K562 (cell line): ENCODE results near the gene TET2. TPM values are rescaled to one million over a fixed set of nuclear protein-coding genes. Genes with fewer than 3 reads are reported as not detected.

Experiments used
- ATAC-seq: fragments of 200-7000 bp; cut with Tn5 transposase; 3 replicates; pipeline ENCODE4 v1.9.1; 2020; ENCODE audit warnings: moderate library complexity
- BruUV-seq: library from RNA; stranded (reverse); fragments of 400-500 nt; replicated peaks from 2 replicates; lab custom pipeline; 2021; lab: Mats Ljungman, UMichigan
- CTCF ChIA-PET: fragments of 300-600 bp; formaldehyde crosslinking; extraction: SDS; loops from one replicate; lab custom pipeline; 2021; ENCODE audit warnings: low intra/inter-chr PET ratio; lab: Yijun Ruan, JAX
- POLR2A ChIA-PET: fragments of 300-600, 350-650 bp; sonication (Branson Sonifier 250); formaldehyde crosslinking; extraction: SDS; loops from one replicate; lab custom pipeline; 2021; ENCODE audit warnings: antibody characterized with exemption, inconsistent platforms; lab: Yijun Ruan, JAX
- DNase-seq, 4 experiments: peaks; one replicate each; pipeline versions ENCODE4 v3.0.0 to v3.0.0-alpha.2; 2011 to 2018; ENCODE audit warnings: low spot score in 3 of 4, mixed read lengths in 3 of 4; ENCODE audit errors: extremely low read depth in 1 of 4
- FAIRE-seq: peaks from 2 replicates; lab custom pipeline; 2011; peaks lifted over from hg19 to GRCh38; lab: Jason Lieb, UNC
- H2AFZ ChIP-seq: 2 replicates; pipeline ENCODE4 v1.6.0; 2011; ENCODE audit warnings: low read depth, low read length, control low read depth, inconsistent platforms
- H3K27ac ChIP-seq: fragments of 200-600 bp; 3 replicates; pipeline ENCODE4 v1.8.0; 2011; ENCODE audit warnings: low read depth, mild to moderate bottlenecking, control low read depth, inconsistent platforms, low read length, moderate library complexity, mixed read lengths; ENCODE audit errors: extremely low read depth
- H3K27me3 ChIP-seq, 2 experiments: fragments of 300-600 bp in 1 of 2; 2 replicates in 1 of 2; 3 replicates in 1 of 2; pipeline versions ENCODE4 v1.6.0 to v1.8.0; 2011; ENCODE audit warnings: inconsistent platforms in 2 of 2, low read length in 2 of 2, mild to moderate bottlenecking in 1 of 2, mixed read lengths in 1 of 2, moderate library complexity in 1 of 2; ENCODE audit not compliant: control insufficient read depth in 2 of 2, insufficient read depth in 2 of 2
- H3K36me3 ChIP-seq: fragments of 300-600 bp; 3 replicates; pipeline ENCODE4 v1.8.0; 2011; ENCODE audit warnings: mild to moderate bottlenecking, low read length, inconsistent platforms; ENCODE audit not compliant: control insufficient read depth, insufficient read depth
- H3K4me1 ChIP-seq, 2 experiments: fragments of 200-600 bp in 1 of 2; replicated peaks in 1 of 2; 2 replicates in 1 of 2; 3 replicates in 1 of 2; pipeline versions ENCODE4 v1.5.1 to v1.8.0; 2011; ENCODE audit warnings: inconsistent platforms in 2 of 2, low read length in 2 of 2, mild to moderate bottlenecking in 1 of 2, mixed read lengths in 1 of 2, moderate library complexity in 1 of 2; ENCODE audit not compliant: control insufficient read depth in 2 of 2, insufficient read depth in 2 of 2
- H3K4me2 ChIP-seq: 2 replicates; pipeline ENCODE4 v1.6.1; 2011; ENCODE audit warnings: low read length, control low read depth, inconsistent platforms, mixed read lengths; ENCODE audit not compliant: insufficient read depth
- H3K4me3 ChIP-seq: fragments of 200-600 bp; sonication (generic), shearing (Covaris generic); 2 replicates; pipeline ENCODE4 v1.5.1; 2016; ENCODE audit warnings: control low read depth, inconsistent platforms
- H3K79me2 ChIP-seq: fragments of 200-600 bp; 3 replicates; pipeline ENCODE4 v1.8.0; 2011; ENCODE audit warnings: low read length, inconsistent platforms; ENCODE audit not compliant: control insufficient read depth, insufficient read depth
- H3K9ac ChIP-seq, 2 experiments: 2 replicates each; pipeline versions ENCODE4 v1.6.0 to v1.6.1; 2011; ENCODE audit warnings: low read depth in 2 of 2, low read length in 2 of 2, control low read depth in 1 of 2, inconsistent platforms in 1 of 2, mild to moderate bottlenecking in 1 of 2, mixed read lengths in 1 of 2; ENCODE audit not compliant: insufficient read depth in 1 of 2
- H3K9me1 ChIP-seq: one replicate; pipeline ENCODE4 v1.6.0; 2011; ENCODE audit warnings: inconsistent platforms, mild to moderate bottlenecking, low read length, moderate library complexity; ENCODE audit not compliant: control insufficient read depth, insufficient read depth
- H3K9me3 ChIP-seq: replicated peaks from 2 replicates; pipeline ENCODE4 v1.5.1; 2011; ENCODE audit warnings: low read depth, low read length, inconsistent platforms; ENCODE audit not compliant: control insufficient read depth, insufficient read depth
- H4K20me1 ChIP-seq: replicated peaks from 2 replicates; pipeline ENCODE4 v1.6.1; 2011; ENCODE audit warnings: low read length, inconsistent platforms, mixed read lengths; ENCODE audit not compliant: control insufficient read depth, insufficient read depth
- CSDE1 ChIP-seq, 2 experiments: fragments of 450-650 bp; IDR thresholded peaks; 2 replicates each; pipeline ENCODE4 v1.6.1; 2016; ENCODE audit warnings: mild to moderate bottlenecking in 1 of 2
- KDM1A ChIP-seq, 2 experiments: fragments of 450-650 bp; IDR thresholded peaks; 2 replicates each; pipeline ENCODE4 v1.6.1; 2016; ENCODE audit warnings: mild to moderate bottlenecking in 2 of 2
- MAFG ChIP-seq: fragments of 450-650 bp; conservative IDR thresholded peaks from 2 replicates; pipeline ENCODE4 v1.6.1; 2016; ENCODE audit warnings: missing genetic modification characterization, missing compliant biosample characterization
- PCBP1 ChIP-seq: fragments of 200-400 bp; formaldehyde crosslinking; IDR thresholded peaks from 2 replicates; pipeline ENCODE4 v1.6.1; 2018; ENCODE audit warnings: mild to moderate bottlenecking, low read depth, low read length; ENCODE audit not compliant: poor library complexity, severe bottlenecking
- SNIP1 ChIP-seq: fragments of 450-650 bp; IDR thresholded peaks from 2 replicates; pipeline ENCODE4 v1.7.1; 2017; ENCODE audit warnings: low read depth, mild to moderate bottlenecking
- TBP ChIP-seq: optimal IDR thresholded peaks from 2 replicates; pipeline ENCODE3; 2011; ENCODE audit warnings: low read depth, low read length, improper control_type of control experiment
- TRIM28 ChIP-seq: fragments of 450-650 bp; IDR thresholded peaks from 2 replicates; pipeline ENCODE4 v1.6.1; 2017
- ZBTB17 ChIP-seq: fragments of 450-650 bp; formaldehyde crosslinking; IDR thresholded peaks from 2 replicates; pipeline ENCODE4 v1.4.0; 2020; ENCODE audit warnings: mild to moderate bottlenecking
- WGBS: fragments of 100-300 bp; shearing (Covaris generic); methylation state at CpG from one replicate; pipeline ENCODE4 v1.1.6; 2016; ENCODE audit warnings: low coverage, mixed read lengths; ENCODE audit not compliant: insufficient coverage; ENCODE audit errors: missing lambda C conversion rate; 5-methylcytosine and 5-hydroxymethylcytosine counted together
- in situ Hi-C: fragments of 300-500 bp; cut with MboI; formaldehyde crosslinking; loops from 4 replicates; pipeline ENCODE4 v1.15.0; 2018; ENCODE audit warnings: inconsistent platforms, mixed read lengths
- intact Hi-C: fragments of 100-400 bp; cut with micrococcal nuclease; formaldehyde crosslinking; loops from 2 replicates; pipeline ENCODE4 v1.14.2; 2022
- polyA plus RNA-seq, 8 experiments: library from polyadenylated mRNA; depleted of rRNA in 4 of 8; stranded (reverse) in 5 of 8; unstranded in 3 of 8; fragments of >200 nt; fragmentation: Nextera tagmentation in 2 of 8; fragmentation: Illumina TruSeq in 1 of 8; extraction: Ambion mirVana in 2 of 8; extraction: Trizol in 1 of 8; gene quantifications; 2 replicates each; pipeline versions ENCODE4 v1.2.1 to v1.2.3, GENCODE V29; 2011 to 2014; ENCODE audit warnings: inconsistent platforms in 1 of 8, missing spikeins in 1 of 8
- total RNA-seq, 7 experiments: library from RNA; depleted of rRNA in 6 of 7; stranded (reverse); fragments of >200 nt in 6 of 7; fragmentation: Illumina TruSeq in 2 of 7; extraction: Trizol in 2 of 7; gene quantifications; 2 replicates each; pipeline versions ENCODE4 v1.2.1 to v1.2.3, GENCODE V29; 2011 to 2021; ENCODE audit warnings: low replicate concordance in 1 of 7
- TF ChIP-seq, protein P1 (sequence below): sonication (generic); formaldehyde crosslinking; IDR thresholded peaks from 2 replicates; pipeline ENCODE4 v1.8.0; 2023; ENCODE audit warnings: mild to moderate bottlenecking, missing genetic modification reagents
- TF ChIP-seq, protein P2 (sequence below), 2 experiments: fragments of 200-800 bp in 1 of 2; sonication (Bioruptor generic) in 1 of 2; sonication (generic) in 1 of 2; formaldehyde crosslinking in 1 of 2; IDR thresholded peaks in 1 of 2; conservative IDR thresholded peaks in 1 of 2; 2 replicates each; pipeline versions ENCODE4 v1.5.0 to v1.6.1; 2016 to 2020; ENCODE audit warnings: missing compliant biosample characterization in 1 of 2, missing genetic modification characterization in 1 of 2, missing genetic modification reagents in 1 of 2
- TF ChIP-seq, protein P3 (sequence below): fragments of 250-450 bp; sonication (Bioruptor Pico); IDR thresholded peaks from 2 replicates; pipeline ENCODE4 v1.5.0; 2020; ENCODE audit warnings: mild to moderate bottlenecking, borderline replicate concordance

Gene TET2
- total and polyA plus RNA-seq, 9 of the 15 experiments (the other 6 are each of a cell fraction or from before 2014, with no cell fraction given): 0.80 to 11.1 (median 4.9) TPM

DNA sequence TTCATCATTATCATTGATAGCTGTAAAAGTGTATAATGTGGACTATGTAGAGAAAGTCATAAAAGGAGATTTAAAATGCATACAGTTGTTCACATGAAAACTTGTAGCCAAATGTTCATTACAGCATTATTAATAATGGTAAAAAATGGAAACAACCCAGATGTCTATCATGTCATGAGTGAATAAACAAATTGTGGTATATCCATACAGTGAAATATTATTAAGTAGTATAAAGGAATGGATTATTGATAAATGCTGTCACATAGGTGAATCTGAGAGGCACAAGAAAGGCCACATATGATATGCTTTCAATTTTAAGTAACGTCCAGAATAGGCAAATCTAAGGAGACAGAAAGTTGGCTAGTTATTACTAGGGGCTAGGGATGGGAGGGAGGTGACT lies 7.1 kb downstream of the TET2 start:
- in situ Hi-C loops: no loop called here
- TF ChIP-seq CSDE1 (IDR thresholded peaks at IDR 0.05) (no peak), MAFG (no peak), PCBP1 (no peak), SNIP1 (no peak), KDM1A (IDR thresholded peaks at IDR 0.05) (no peak), TBP (no peak), TRIM28 (no peak), ZBTB17 (no peak)
- TF ChIP-seq, protein P1, sequence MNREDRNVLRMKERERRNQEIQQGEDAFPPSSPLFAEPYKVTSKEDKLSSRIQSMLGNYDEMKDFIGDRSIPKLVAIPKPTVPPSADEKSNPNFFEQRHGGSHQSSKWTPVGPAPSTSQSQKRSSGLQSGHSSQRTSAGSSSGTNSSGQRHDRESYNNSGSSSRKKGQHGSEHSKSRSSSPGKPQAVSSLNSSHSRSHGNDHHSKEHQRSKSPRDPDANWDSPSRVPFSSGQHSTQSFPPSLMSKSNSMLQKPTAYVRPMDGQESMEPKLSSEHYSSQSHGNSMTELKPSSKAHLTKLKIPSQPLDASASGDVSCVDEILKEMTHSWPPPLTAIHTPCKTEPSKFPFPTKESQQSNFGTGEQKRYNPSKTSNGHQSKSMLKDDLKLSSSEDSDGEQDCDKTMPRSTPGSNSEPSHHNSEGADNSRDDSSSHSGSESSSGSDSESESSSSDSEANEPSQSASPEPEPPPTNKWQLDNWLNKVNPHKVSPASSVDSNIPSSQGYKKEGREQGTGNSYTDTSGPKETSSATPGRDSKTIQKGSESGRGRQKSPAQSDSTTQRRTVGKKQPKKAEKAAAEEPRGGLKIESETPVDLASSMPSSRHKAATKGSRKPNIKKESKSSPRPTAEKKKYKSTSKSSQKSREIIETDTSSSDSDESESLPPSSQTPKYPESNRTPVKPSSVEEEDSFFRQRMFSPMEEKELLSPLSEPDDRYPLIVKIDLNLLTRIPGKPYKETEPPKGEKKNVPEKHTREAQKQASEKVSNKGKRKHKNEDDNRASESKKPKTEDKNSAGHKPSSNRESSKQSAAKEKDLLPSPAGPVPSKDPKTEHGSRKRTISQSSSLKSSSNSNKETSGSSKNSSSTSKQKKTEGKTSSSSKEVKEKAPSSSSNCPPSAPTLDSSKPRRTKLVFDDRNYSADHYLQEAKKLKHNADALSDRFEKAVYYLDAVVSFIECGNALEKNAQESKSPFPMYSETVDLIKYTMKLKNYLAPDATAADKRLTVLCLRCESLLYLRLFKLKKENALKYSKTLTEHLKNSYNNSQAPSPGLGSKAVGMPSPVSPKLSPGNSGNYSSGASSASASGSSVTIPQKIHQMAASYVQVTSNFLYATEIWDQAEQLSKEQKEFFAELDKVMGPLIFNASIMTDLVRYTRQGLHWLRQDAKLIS (CRISPR knock-in tag): no peak
- TF ChIP-seq, protein P2, sequence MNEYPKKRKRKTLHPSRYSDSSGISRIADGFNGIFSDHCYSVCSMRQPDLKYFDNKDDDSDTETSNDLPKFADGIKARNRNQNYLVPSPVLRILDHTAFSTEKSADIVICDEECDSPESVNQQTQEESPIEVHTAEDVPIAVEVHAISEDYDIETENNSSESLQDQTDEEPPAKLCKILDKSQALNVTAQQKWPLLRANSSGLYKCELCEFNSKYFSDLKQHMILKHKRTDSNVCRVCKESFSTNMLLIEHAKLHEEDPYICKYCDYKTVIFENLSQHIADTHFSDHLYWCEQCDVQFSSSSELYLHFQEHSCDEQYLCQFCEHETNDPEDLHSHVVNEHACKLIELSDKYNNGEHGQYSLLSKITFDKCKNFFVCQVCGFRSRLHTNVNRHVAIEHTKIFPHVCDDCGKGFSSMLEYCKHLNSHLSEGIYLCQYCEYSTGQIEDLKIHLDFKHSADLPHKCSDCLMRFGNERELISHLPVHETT (CRISPR knock-in tag; conservative IDR thresholded peaks at IDR 0.05 in 1 of 2, IDR thresholded peaks at IDR 0.05 in 1 of 2): no peak
- TF ChIP-seq, protein P3, sequence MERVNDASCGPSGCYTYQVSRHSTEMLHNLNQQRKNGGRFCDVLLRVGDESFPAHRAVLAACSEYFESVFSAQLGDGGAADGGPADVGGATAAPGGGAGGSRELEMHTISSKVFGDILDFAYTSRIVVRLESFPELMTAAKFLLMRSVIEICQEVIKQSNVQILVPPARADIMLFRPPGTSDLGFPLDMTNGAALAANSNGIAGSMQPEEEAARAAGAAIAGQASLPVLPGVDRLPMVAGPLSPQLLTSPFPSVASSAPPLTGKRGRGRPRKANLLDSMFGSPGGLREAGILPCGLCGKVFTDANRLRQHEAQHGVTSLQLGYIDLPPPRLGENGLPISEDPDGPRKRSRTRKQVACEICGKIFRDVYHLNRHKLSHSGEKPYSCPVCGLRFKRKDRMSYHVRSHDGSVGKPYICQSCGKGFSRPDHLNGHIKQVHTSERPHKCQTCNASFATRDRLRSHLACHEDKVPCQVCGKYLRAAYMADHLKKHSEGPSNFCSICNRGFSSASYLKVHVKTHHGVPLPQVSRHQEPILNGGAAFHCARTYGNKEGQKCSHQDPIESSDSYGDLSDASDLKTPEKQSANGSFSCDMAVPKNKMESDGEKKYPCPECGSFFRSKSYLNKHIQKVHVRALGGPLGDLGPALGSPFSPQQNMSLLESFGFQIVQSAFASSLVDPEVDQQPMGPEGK (CRISPR knock-in tag): no peak

More for the DNA sequence above, 7.1 kb downstream of the TET2 start:
- H3K4me3 ChIP-seq: no peak overlapping the region
- no peaks in the 10 kb centered on the region for H3K9me1 ChIP-seq
- POLR2A ChIA-PET: no interaction called here
- ATAC-seq: no peak
- no peaks in the 10 kb centered on the region for H3K36me3 ChIP-seq
- FAIRE-seq: no peak
- H3K9me3 ChIP-seq: no peaks in the 10 kb centered on the region
- no peak overlapping the region for H3K27ac ChIP-seq
- H3K4me2 ChIP-seq: no peak overlapping the region
- no peaks in the 10 kb centered on the region for H4K20me1 ChIP-seq
- WGBS: 57% methylated on average over 1 of the region's 1 CpG
- DNase-seq: no peak
- peaks cover 0 to 5% of the 10 kb centered on the region in 2 experiments; a peak in 2 of 5 replicates for H3K4me1 ChIP-seq
- no peaks in the 10 kb centered on the region for H3K27me3 ChIP-seq
- intact Hi-C loops: no loop called here
- H2AFZ ChIP-seq: no peak overlapping the region
- H3K79me2 ChIP-seq: peaks cover 55% of the 10 kb centered on the region
- no TSS peak for BruUV-seq
- CTCF ChIA-PET: no interaction called here
- no peak overlapping the region for H3K9ac ChIP-seq
